Mesenchymal stem cell (in vitro differentiated cells and primary cell): ENCODE results near the gene AP4M1.

Source experiments
- DNase-seq: peaks from one replicate; pipeline ENCODE4 v3.0.0-alpha.2; 2013
- H2AFZ ChIP-seq: one replicate; pipeline ENCODE4 v1.6.1; 2013; ENCODE audit warnings: low read depth, mild to moderate bottlenecking, control low read depth, inconsistent platforms, low read length, moderate library complexity
- H2AK5ac ChIP-seq: 2 replicates; pipeline ENCODE4 v1.6.1; 2013; ENCODE audit warnings: low read length, moderate library complexity, mild to moderate bottlenecking, inconsistent platforms; ENCODE audit not compliant: severe bottlenecking
- H2BK120ac ChIP-seq: one replicate; pipeline ENCODE4 v1.6.1; 2013; ENCODE audit warnings: low read depth, mild to moderate bottlenecking, inconsistent platforms, low read length, moderate library complexity
- H2BK12ac ChIP-seq, 2 experiments: one replicate each; pipeline ENCODE4 v1.6.1; 2013; ENCODE audit warnings: inconsistent platforms in 2 of 2, low read length in 2 of 2, mild to moderate bottlenecking in 2 of 2, moderate library complexity in 2 of 2, control low read depth in 1 of 2
- H2BK15ac ChIP-seq: one replicate; pipeline ENCODE4 v1.6.1; 2013; ENCODE audit warnings: mild to moderate bottlenecking, low read depth, inconsistent platforms; ENCODE audit not compliant: poor library complexity, severe bottlenecking
- H2BK5ac ChIP-seq: 2 replicates; pipeline ENCODE4 v1.6.1; 2013; ENCODE audit warnings: low read depth, mild to moderate bottlenecking, low read length, control low read depth, inconsistent platforms; ENCODE audit not compliant: poor library complexity, severe bottlenecking
- H3K14ac ChIP-seq, 2 experiments: one replicate each; pipeline ENCODE4 v1.6.1; 2013; ENCODE audit warnings: inconsistent platforms in 2 of 2, low read length in 2 of 2, control low read depth in 1 of 2, mild to moderate bottlenecking in 1 of 2, moderate library complexity in 1 of 2
- H3K18ac ChIP-seq, 2 experiments: one replicate each; pipeline ENCODE4 v1.6.1; 2013; ENCODE audit warnings: inconsistent platforms in 2 of 2, low read length in 2 of 2, control low read depth in 1 of 2, low read depth in 1 of 2, mild to moderate bottlenecking in 1 of 2
- H3K23ac ChIP-seq, 2 experiments: one replicate each; pipeline ENCODE4 v1.6.1; 2013; ENCODE audit warnings: inconsistent platforms in 2 of 2, low read length in 2 of 2, mild to moderate bottlenecking in 2 of 2, moderate library complexity in 2 of 2, control low read depth in 1 of 2
- H3K27ac ChIP-seq: 2 replicates; pipeline ENCODE4 v1.5.1; 2013; ENCODE audit warnings: mild to moderate bottlenecking, moderate library complexity, low read length, control low read depth, inconsistent platforms; ENCODE audit not compliant: poor library complexity, severe bottlenecking
- H3K27me3 ChIP-seq, 2 experiments: 2 replicates each; pipeline versions ENCODE4 v1.6.1 to v1.7.0; 2013; ENCODE audit warnings: low read length in 2 of 2, mild to moderate bottlenecking in 2 of 2, moderate library complexity in 2 of 2, control low read depth in 1 of 2, inconsistent platforms in 1 of 2; ENCODE audit not compliant: control insufficient read depth in 1 of 2, insufficient read depth in 1 of 2
- H3K36me3 ChIP-seq, 2 experiments: 2 replicates each; pipeline versions ENCODE4 v1.6.1 to v1.7.0; 2013; ENCODE audit warnings: low read length in 2 of 2, control low read depth in 1 of 2, inconsistent platforms in 1 of 2, low read depth in 1 of 2, mild to moderate bottlenecking in 1 of 2; ENCODE audit not compliant: insufficient read depth in 2 of 2, control insufficient read depth in 1 of 2
- H3K4ac ChIP-seq, 2 experiments: one replicate each; pipeline ENCODE4 v1.6.1; 2013; ENCODE audit warnings: inconsistent platforms in 2 of 2, low read length in 2 of 2, mild to moderate bottlenecking in 2 of 2, moderate library complexity in 2 of 2, control low read depth in 1 of 2, low read depth in 1 of 2
- H3K4me1 ChIP-seq: 2 replicates; pipeline ENCODE4 v1.6.1; 2013; ENCODE audit warnings: low read depth, low read length, control low read depth; ENCODE audit not compliant: control insufficient read depth, insufficient read depth
- H3K4me2 ChIP-seq: 2 replicates; pipeline ENCODE4 v1.6.1; 2013; ENCODE audit warnings: low read length, mild to moderate bottlenecking, inconsistent platforms; ENCODE audit not compliant: poor library complexity, severe bottlenecking
- H3K4me3 ChIP-seq, 2 experiments: 2 replicates each; pipeline versions ENCODE4 v1.5.1 to v1.7.0; 2013; ENCODE audit warnings: low read length in 2 of 2, mild to moderate bottlenecking in 2 of 2, control low read depth in 1 of 2, low read depth in 1 of 2; ENCODE audit not compliant: insufficient read depth in 1 of 2
- H3K79me1 ChIP-seq: replicated peaks from 2 replicates; pipeline ENCODE4 v1.6.1; 2013; ENCODE audit warnings: mild to moderate bottlenecking, control low read depth, low read length, inconsistent platforms; ENCODE audit not compliant: poor library complexity, severe bottlenecking
- H3K9ac ChIP-seq: 2 replicates; pipeline ENCODE4 v1.7.0; 2013; ENCODE audit warnings: mild to moderate bottlenecking, low read length, moderate library complexity
- H3K9me3 ChIP-seq: 2 replicates; pipeline ENCODE4 v1.7.0; 2013; ENCODE audit warnings: mild to moderate bottlenecking, low read length; ENCODE audit not compliant: control insufficient read depth
- H4K8ac ChIP-seq: one replicate; pipeline ENCODE4 v1.6.1; 2013; ENCODE audit warnings: inconsistent platforms, mild to moderate bottlenecking, low read length, moderate library complexity
- H4K91ac ChIP-seq: one replicate; pipeline ENCODE4 v1.6.1; 2013; ENCODE audit warnings: mild to moderate bottlenecking, low read length, inconsistent platforms
- WGBS: methylation state at CpG from one replicate; pipeline ENCODE4 v1.1.7; 2013; ENCODE audit warnings: mixed read lengths; 5-methylcytosine and 5-hydroxymethylcytosine counted together

AP4M1 gene

DNA sequence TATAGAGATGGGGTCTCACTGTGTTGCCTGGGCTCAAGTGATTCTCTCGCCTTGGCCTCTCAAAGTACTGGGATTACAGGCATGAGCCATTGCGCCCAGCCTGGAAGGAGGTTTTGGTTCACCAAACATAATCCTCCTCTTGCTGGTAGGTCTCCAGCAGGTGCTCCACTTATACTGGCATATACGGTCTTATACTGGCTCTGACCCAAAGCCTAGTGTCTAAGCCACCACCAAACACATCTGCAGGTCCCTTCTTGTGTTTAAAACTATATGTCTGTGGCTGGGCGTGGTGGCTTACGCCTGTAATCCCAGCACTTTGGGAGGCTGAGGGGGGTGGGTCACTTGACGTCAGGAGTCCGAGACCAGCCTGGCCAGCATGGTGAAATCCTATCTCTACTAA lies 30.7 kb downstream of the AP4M1 start:
- no peak overlapping the region for H3K4me2 ChIP-seq
- no peak overlapping the region for H3K9ac ChIP-seq
- H2BK5ac ChIP-seq = no peak overlapping the region
- H3K27ac ChIP-seq = no peak overlapping the region
- H3K4me3 ChIP-seq = no peak overlapping the region
- H2BK12ac ChIP-seq = no peak overlapping the region
- peaks cover 0 to 5% of the 10 kb centered on the region in 2 experiments for H3K27me3 ChIP-seq
- no peak overlapping the region for H3K23ac ChIP-seq
- H2AK5ac ChIP-seq = no peak overlapping the region
- H2AFZ ChIP-seq = no peak overlapping the region
- H3K18ac ChIP-seq = no peak overlapping the region
- H3K79me1 ChIP-seq = peaks cover 6% of the 10 kb centered on the region
- H3K14ac ChIP-seq = no peak overlapping the region
- 78% methylated on average over 6 of the region's 7 CpGs for WGBS
- H3K9me3 ChIP-seq = no peaks in the 10 kb centered on the region
- no peak overlapping the region for H3K4ac ChIP-seq
- no peak for DNase-seq
- H2BK15ac ChIP-seq = no peak overlapping the region
- peaks cover 13% of the 10 kb centered on the region for H3K4me1 ChIP-seq
- H4K8ac ChIP-seq = no peak overlapping the region
- H4K91ac ChIP-seq = no peak overlapping the region
- no peaks in the 10 kb centered on the region for H3K36me3 ChIP-seq
- no peak overlapping the region for H2BK120ac ChIP-seq

DNA sequence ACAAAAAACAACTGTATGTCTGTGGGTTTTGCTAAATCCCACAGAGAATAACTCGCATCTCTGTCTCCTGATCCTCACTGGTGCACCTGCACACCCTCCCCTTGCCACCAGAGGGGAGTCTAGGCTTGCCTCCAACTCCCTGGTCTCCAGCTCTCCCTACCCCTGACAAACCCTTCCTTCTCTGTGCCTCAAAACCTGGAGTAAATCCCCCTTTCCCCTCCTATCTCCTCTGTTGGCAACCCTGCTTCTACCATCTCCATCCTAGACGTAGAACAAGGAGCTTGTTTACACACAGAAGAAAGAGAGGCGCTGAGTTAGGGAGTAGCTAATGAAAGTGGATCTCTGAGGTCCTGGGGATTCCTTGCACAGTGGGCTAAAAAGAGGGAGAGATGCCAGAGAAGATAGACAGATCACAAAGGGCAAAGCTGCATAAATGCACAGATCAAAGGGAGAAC lies 31.3 kb downstream of the AP4M1 start:
- Histone ChIP-seq H4K91ac (no peak overlapping the region), H2BK15ac (no peak overlapping the region)

DNA sequence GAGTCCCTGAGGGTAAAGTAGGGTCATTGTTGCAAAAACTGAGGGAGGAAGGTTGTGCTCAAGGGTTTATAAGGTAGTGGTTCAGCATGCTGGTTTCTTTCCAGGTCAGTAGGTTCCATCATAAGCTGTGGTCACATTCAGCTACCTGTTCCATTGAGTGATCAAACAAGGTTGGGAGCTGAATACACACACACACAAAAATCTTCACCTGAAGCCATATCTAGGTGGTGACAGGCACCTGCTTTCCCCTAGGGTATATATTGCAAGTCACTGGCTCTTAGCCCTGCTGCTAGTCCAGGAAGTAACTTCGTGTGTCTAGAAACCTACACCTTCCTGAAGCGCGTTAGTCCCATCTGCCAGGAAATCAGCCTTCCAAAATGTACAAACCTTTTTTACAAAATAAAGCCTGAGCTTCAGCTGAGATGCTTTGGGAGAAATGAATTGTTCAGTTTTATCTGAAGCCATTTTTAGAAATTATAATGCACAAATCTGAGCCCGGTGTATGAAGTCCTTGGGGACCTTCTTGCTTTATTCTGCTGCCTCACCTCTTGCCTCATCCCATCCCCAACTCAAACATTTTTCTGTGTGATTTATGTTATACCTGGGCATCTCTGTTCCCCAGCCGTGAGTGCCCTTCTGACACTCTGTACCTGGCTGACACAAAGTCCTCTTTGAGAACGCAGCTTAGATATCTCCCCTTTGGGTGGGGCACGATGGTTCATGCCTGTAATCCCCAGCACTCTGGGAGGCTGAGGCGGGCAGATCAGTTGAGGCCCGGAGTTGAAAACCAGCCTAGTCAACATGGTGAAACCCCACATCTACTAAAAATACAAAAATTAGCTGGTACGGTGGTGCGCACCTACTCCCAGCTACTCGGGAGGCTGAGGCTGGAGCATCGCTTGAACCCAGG lies 36.7 kb downstream of the AP4M1 start:
- no peak overlapping the region for H4K8ac ChIP-seq
- H2BK12ac ChIP-seq = no peak overlapping the region
- no peak for DNase-seq
- H3K9me3 ChIP-seq = no peaks in the 10 kb centered on the region
- no peak overlapping the region for H2AK5ac ChIP-seq
- H4K91ac ChIP-seq = no peak overlapping the region
- no peak overlapping the region for H3K4ac ChIP-seq
- no peak overlapping the region for H3K14ac ChIP-seq
- no peak overlapping the region for H3K23ac ChIP-seq
- H2BK5ac ChIP-seq = no peak overlapping the region
- no peaks in the 10 kb centered on the region for H3K79me1 ChIP-seq
- H3K4me2 ChIP-seq = no peak overlapping the region
- H3K27ac ChIP-seq = no peak overlapping the region
- H2BK120ac ChIP-seq = no peak overlapping the region
- WGBS = 93% methylated on average over 13 of the region's 13 CpGs
- H2BK15ac ChIP-seq = no peak overlapping the region
- peaks cover 7 to 9% of the 10 kb centered on the region in 2 experiments for H3K27me3 ChIP-seq
- no peaks in the 10 kb centered on the region for H3K4me1 ChIP-seq
- H3K36me3 ChIP-seq = no peaks in the 10 kb centered on the region
- H2AFZ ChIP-seq = no peak overlapping the region
- H3K9ac ChIP-seq = no peak overlapping the region
- no peak overlapping the region for H3K4me3 ChIP-seq
- H3K18ac ChIP-seq = no peak overlapping the region

More for the DNA sequence above, 31.3 kb downstream of the AP4M1 start:
- Histone ChIP-seq H3K18ac (no peak overlapping the region), H3K27me3 (peaks cover 0 to 5% of the 10 kb centered on the region in 2 experiments), H3K9me3 (no peaks in the 10 kb centered on the region), H3K9ac (peak overlapping the region; percentile 42), H3K4me3 (peak overlapping the region in 1 of 2 experiments; percentile 17), H2AFZ (no peak overlapping the region), H3K27ac (no peak overlapping the region), H2BK5ac (no peak overlapping the region), H2AK5ac (no peak overlapping the region), H3K4me2 (no peak overlapping the region), H3K14ac (no peak overlapping the region), H3K23ac (no peak overlapping the region), H3K4ac (no peak overlapping the region), H2BK12ac (no peak overlapping the region), H3K4me1 (peaks cover 7% of the 10 kb centered on the region), H2BK120ac (no peak overlapping the region), H3K79me1 (peaks cover under 1% of the 10 kb centered on the region), H3K36me3 (no peaks in the 10 kb centered on the region), H4K8ac (no peak overlapping the region)
- 20% methylated on average over 3 of the region's 3 CpGs for WGBS
- DNase-seq = peak; percentile 74

DNA sequence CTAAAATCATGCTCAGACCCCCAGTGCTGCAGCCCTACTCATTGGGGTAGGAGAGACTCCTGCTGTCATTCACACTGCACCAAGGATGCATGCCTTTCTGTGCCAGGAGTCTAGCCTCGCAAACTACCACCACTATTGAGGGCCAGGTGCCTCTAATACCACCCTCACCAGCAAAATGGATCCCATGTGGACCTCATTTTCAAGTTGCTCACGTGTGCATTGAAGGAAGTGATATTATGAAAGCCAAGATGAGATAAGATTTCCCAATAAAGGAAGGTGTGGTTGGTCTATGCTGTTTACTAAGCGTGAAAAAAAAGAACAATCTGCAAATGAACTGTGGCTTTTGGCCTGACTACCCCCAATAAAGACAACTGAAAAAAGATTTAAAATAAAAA lies 40.1 kb downstream of the AP4M1 start:
- no peak for DNase-seq
- Histone ChIP-seq H2BK12ac (no peak overlapping the region), H3K4me3 (no peak overlapping the region), H2AFZ (no peak overlapping the region), H3K36me3 (no peaks in the 10 kb centered on the region), H4K91ac (no peak overlapping the region), H3K79me1 (no peaks in the 10 kb centered on the region), H3K14ac (no peak overlapping the region), H4K8ac (no peak overlapping the region), H3K4me2 (no peak overlapping the region), H2AK5ac (no peak overlapping the region), H2BK5ac (no peak overlapping the region), H2BK15ac (no peak overlapping the region), H3K4me1 (no peaks in the 10 kb centered on the region), H3K9me3 (no peaks in the 10 kb centered on the region), H3K23ac (no peak overlapping the region), H3K18ac (no peak overlapping the region), H3K27me3 (peaks cover 4 to 7% of the 10 kb centered on the region in 2 experiments), H3K27ac (no peak overlapping the region), H3K9ac (no peak overlapping the region), H2BK120ac (no peak overlapping the region), H3K4ac (no peak overlapping the region)
- 75% methylated on average over 2 of the region's 3 CpGs for WGBS
